GM12892 (cell line): Measurements from ENCODE around the gene SPOCK1.

Experiments
- POLR2A ChIP-seq: IDR thresholded peaks from 2 replicates; pipeline ENCODE4 v1.6.1; 2011; ENCODE audit warnings: low read depth, low read length, control low read depth
- POLR2AphosphoS5 ChIP-seq: IDR thresholded peaks from 2 replicates; pipeline ENCODE4 v1.6.1; 2011; ENCODE audit warnings: low read depth, low read length, control low read depth
- TAF1 ChIP-seq: IDR thresholded peaks from 2 replicates; pipeline ENCODE4 v1.6.1; 2011; ENCODE audit warnings: low read depth, mild to moderate bottlenecking, control low read depth, low read length, borderline replicate concordance

DNA sequence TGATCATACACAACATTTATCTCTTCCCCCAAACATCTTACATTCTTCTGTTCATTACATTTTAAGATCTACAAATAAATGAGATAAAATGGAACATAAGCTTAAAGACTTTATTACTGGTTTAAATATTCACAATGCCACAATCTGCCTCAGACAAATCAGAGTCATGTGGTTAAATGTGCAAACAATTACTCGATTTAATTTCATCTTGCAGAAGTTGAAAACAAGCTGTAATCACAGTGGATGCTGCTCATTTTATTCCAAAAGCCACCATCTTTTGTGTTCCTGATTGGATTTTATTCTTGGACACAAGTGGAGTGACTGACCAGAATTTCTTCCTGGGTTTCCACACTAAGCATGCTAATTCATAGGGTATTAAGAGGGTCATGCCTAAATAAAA, 33.2 kb downstream of the SPOCK1 start:
- no peak for TF ChIP-seq POLR2AphosphoS5
- TF ChIP-seq TAF1, result no peak
- TF ChIP-seq POLR2A, result no peak
